ENCODE data around the gene ETDC. TPM values are rescaled to one million over a fixed set of nuclear protein-coding genes. Genes with fewer than 3 reads are reported as not detected.

The ETDC gene
- total RNA-seq, 1 experiment from 2014 or later, result not detected

- Histone ChIP-seq H2BK120ac (ENCODE audit: low read depth, low read length, poor library complexity, severe bottlenecking) (no peak overlapping the region), H2BK15ac (ENCODE audit: low read depth, low read length) (no peak overlapping the region), H4K5ac (ENCODE audit: insufficient read length, low read depth, low read length) (no peak overlapping the region), H3K18ac (ENCODE audit: insufficient read length, low read depth, low read length) (no peak overlapping the region), H3K27ac (ENCODE audit: insufficient read length, low read depth, low read length) (no peak overlapping the region), H3K27me3 (ENCODE audit: insufficient read depth, low read length) (no peaks in the 10 kb centered on the region), H3K9me3 (ENCODE audit: control insufficient read depth, low read depth, low read length) (peaks cover 31% of the 10 kb centered on the region), H4K91ac (ENCODE audit: insufficient read length, low read depth, low read length) (no peak overlapping the region), H2BK12ac (ENCODE audit: insufficient read length, low read depth, low read length) (no peak overlapping the region), H2BK20ac (ENCODE audit: low read depth, low read length, poor library complexity, severe bottlenecking) (no peak overlapping the region), H3K4me1 (ENCODE audit: insufficient read depth, low read length) (no peaks in the 10 kb centered on the region), H3K14ac (ENCODE audit: insufficient read depth, low read length) (no peak overlapping the region), H2AFZ (ENCODE audit: low read length) (no peak overlapping the region), H2BK5ac (ENCODE audit: insufficient read length, low read length) (no peak overlapping the region), H3K79me1 (ENCODE audit: insufficient read depth, low read depth, low read length, poor library complexity, severe bottlenecking) (no peaks in the 10 kb centered on the region), H3K4me2 (ENCODE audit: insufficient read depth, insufficient read length, low read length) (no peak overlapping the region), H3T11ph (ENCODE audit: low read length) (no peak overlapping the region), H4K20me1 (ENCODE audit: control insufficient read depth, insufficient read depth, insufficient read length) (no peaks in the 10 kb centered on the region), H3K56ac (ENCODE audit: insufficient read length, low read depth, low read length) (no peak overlapping the region), H2AK5ac (ENCODE audit: insufficient read length, low read length) (no peak overlapping the region), H3K23me2 (ENCODE audit: insufficient read length, low read depth, low read length, poor library complexity, severe bottlenecking) (peaks cover under 1% of the 10 kb centered on the region), H3K23ac (ENCODE audit: insufficient read length, low read depth, low read length) (no peak overlapping the region), H3K79me2 (ENCODE audit: insufficient read depth, low read length) (no peaks in the 10 kb centered on the region), H3K4ac (ENCODE audit: low read depth, low read length) (no peak overlapping the region), H4K8ac (replicated peaks; ENCODE audit: insufficient read length, low read depth, low read length) (no peak overlapping the region), H3K9ac (ENCODE audit: extremely low read depth, insufficient read length, low read length) (no peak overlapping the region)
- Mint-ChIP-seq H3K9me3 (peaks cover 68 to 79% of the 10 kb centered on the region in 2 experiments), H3K4me1 (peaks cover 5 to 9% of the 10 kb centered on the region in 2 experiments), H3K36me3 (ENCODE audit: insufficient read depth in 1 of 3, low read depth in 3 of 3) (peaks cover 9 to 36% (median 28%) of the 10 kb centered on the region in 3 experiments; a peak in 6 of 7 replicates), H3K27me3 (ENCODE audit: low read depth) (no peaks in the 10 kb centered on the region; the same call in 1 of the 2 replicates), H3K4me3 (no peak overlapping the region), H3K27ac (no peak overlapping the region)
- no peak for DNase-seq
- no peak for TF ChIP-seq CTCF (conservative IDR thresholded peaks at IDR 0.05)
Measured at GRCh38 chrX:135347381-135348016, 38.2 kb downstream of the ETDC start.

Measured in H9 (cell line).